ENCODE data around the gene MAP2K5.

Gene MAP2K5

GRCh38 chr15:67521783-67522568 lies 20.5 kb upstream of the MAP2K5 start:
- DNase-seq (ENCODE audit: low read depth in 2 of 2) = no peak

DNA sequence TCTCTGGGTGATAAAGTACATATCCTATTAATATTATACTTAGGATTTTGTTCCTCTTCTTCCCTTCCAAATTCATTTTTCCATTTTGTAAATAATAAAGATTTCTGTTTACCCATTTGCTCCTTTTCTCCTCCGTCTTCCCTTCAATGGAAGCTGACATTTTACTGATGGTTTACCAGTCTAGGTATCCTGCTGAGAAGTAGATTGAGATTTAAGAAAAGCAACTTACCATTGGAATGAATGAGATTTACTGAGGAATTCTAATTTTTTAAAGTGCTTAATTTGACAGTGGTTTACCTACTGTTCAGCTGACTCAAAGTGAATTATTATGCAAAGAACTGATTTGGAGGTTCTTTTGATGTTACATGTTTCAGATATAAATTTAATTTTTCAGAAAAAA lies 19.2 kb upstream of the MAP2K5 start:
- DNase-seq (ENCODE audit: low read depth in 2 of 2) = no peak

DNA sequence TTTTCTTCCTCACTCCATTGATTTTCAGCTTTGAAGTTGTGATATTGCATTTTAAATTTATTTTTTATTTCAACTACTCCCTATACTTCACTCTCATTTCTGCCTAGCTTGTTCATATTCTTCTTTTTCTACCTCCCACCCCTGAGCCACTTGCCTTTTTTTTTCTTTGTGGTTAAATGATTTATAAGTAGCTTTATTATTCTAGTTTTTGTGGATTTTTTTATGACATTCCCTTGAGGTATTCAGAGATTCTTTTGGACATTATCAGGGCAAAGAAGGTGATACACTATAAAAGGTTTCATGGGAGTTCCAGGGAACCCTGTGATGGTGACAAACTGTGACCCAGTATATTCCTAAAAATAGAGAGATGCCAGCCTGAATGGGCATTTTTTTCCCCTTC lies 18.3 kb upstream of the MAP2K5 start:
- no peak for DNase-seq (ENCODE audit: low read depth in 2 of 2)

DNA sequence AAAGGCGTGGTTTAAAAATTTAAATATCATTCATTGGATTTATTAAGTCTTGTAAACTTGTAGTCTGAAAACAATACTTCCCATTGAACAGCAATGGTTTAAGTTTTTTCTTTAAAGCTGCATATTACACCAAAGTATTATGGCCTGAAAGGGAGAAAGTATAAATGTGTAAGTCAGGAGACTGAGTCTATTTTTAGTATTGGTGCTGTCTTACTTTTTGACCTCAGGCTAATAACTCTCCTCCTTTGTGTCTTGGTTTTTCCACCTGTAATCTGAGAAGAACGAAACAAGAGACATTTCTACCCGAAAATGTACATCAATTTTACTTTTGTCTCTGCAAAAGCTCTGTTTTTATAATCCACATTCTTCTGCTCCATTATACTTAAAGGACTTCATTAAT lies 14.0 kb upstream of the MAP2K5 start:
- no peak for DNase-seq (ENCODE audit: low read depth in 2 of 2)

- no peak for DNase-seq (ENCODE audit: low read depth in 2 of 2)
These were observed 11.1 kb upstream of the MAP2K5 start for GRCh38 chr15:67531379-67531914.

- no peak for DNase-seq (ENCODE audit: low read depth in 2 of 2)
These were observed 8.6 kb upstream of the MAP2K5 start for GRCh38 chr15:67533873-67534272.

- no peak for DNase-seq (ENCODE audit: low read depth in 2 of 2)
These were observed 8.1 kb upstream of the MAP2K5 start for GRCh38 chr15:67534360-67534759.

DNA sequence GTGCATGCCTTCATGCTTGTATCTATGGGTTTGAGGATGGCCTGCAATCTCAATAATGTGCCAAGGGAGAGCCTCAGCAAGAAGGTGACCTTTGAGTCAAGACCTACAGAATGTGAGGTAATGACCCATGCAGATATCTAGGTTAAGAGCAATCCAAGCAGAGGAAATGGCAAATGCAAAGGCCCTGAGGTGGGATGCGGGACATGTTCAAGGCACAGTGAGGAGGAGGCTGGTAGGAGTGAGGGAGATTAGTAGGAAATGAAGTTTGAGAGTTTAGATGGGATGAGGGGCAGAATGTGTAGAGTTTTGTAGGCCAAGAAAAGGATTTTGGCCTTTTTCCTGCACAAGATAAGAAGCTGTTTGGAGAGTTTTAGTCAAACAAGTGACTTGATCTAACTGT lies 4.7 kb upstream of the MAP2K5 start:
- no peak for DNase-seq (ENCODE audit: low read depth in 2 of 2)

DNA sequence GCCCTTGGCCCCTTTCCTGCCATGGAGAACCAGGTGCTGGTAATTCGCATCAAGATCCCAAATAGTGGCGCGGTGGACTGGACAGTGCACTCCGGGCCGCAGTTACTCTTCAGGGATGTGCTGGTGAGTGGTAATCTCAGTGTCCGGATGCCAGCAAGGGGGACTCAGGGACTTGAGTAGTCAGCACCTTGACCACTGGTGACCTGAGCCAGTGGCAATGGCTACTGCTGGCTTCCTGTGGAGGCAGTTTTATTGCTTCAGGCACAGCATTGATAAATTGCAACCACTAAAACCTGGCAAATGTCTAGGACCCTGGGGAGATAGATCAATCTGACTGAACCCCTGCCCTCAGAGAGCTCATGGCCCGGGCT lies 830 bp downstream of the MAP2K5 start:
- DNase-seq (ENCODE audit: low read depth in 2 of 2) = no peak

DNA sequence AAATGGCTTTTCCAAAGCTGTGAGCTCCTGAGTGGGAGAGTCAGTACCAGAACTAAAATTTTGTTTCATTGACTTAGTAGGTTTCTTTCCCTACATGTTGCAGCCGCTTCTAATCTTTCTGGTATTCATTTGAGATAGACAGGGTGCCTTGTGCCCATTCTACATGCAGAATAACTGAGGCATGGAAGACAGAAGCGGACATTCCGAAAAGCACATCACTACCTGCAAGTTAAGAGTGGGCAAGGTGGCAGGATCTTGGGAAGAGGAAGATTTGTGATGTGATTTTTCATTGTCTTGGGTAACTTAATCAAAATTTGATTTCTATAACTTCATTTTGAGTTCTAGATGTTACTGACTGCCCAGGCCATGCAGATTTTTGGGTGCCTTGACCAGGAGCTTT lies 2.0 kb downstream of the MAP2K5 start:
- DNase-seq (ENCODE audit: low read depth in 2 of 2) = no peak

GRCh38 chr15:67545864-67546263 lies 3.4 kb downstream of the MAP2K5 start:
- DNase-seq (ENCODE audit: low read depth in 2 of 2) = no peak

GRCh38 chr15:67547064-67547463 lies 4.6 kb downstream of the MAP2K5 start:
- DNase-seq (ENCODE audit: low read depth in 2 of 2) = no peak

GRCh38 chr15:67547836-67548235 lies 5.3 kb downstream of the MAP2K5 start:
- no peak for DNase-seq (ENCODE audit: low read depth in 2 of 2)

DNA sequence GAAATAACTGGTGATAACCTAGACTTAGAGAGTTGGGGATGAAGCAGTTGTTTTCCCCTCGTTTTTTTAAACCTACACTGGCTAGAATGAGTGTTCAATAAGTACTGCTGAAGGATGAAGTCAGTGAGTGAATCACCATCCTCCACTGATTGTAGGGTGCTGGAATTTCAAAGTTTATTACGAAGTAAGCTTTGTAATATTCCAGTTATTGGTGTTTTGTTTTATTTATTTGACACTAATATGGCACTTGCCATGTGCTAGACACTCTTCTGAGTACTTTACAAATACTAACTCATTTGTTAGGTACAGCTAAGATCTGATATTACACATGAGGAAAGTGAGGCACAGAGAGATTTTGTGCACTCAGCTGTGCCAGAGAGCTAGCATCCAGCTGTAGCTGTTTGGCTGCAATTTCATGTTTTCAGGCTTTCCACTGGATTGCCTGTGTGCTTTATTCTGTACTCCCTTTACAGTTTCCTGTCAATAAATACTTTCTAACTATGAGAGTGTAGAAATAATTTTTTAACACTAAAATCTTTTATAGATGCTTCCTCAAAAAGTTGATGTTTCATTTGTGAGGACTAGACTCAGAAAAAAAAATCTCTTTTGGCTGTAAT lies 5.8 kb downstream of the MAP2K5 start:
- DNase-seq (ENCODE audit: low read depth in 2 of 2) = no peak

DNA sequence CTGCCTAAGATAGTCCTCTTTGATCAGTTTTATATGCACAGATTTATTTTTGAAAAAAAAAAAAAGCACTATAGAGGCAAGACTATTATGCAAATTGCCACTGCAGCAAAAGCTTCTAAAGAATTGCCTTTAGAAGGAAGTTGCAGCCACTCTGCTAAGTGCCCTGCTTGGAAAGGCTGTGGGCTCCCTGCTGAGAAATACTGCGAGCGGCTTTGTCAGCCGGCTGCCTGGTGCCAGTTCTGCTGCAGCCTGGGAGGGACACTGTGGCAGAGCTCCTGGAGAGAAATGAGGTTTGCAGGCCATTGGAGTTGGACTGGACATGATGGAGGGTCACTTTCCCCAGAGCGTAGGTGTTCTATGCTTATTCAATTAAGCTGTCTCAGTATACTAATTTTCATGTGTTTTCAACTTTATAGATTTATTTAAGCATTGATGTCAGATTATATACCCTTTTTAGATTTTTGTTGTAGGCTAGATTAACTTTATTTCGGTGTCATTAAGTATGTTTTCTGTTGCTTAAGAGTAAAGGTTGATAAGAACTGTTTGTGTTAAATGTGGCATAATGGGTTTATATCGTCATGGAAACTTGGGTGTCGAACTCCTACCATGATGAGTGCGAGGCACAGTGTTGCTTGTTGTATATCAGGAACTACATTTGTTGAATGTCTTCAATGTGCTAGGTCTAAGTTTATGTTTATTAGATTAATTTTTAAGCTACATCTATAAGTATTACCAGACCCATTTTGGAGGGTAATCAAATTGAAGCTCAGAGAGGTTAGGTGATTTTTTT lies 6.6 kb downstream of the MAP2K5 start:
- no peak for DNase-seq (ENCODE audit: low read depth in 2 of 2)

DNA sequence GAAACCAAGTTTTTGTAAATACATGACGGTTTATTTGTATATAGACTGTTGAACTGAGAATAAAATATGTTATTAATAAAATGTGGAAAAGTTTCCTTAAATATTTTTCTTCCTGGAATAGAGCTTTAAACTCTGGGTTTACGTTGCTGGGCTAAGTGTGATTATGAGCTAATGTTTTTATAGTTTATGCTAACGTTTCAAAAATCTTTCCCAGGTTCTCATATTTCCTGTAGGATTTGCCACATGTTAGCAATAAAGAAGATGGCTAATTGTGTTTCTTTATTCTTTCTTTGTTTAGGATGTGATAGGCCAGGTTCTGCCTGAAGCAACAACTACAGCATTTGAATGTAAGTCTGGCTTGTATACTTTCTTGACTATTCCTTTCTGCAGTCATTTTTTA lies 7.2 kb downstream of the MAP2K5 start:
- DNase-seq (ENCODE audit: low read depth in 2 of 2) = no peak

DNA sequence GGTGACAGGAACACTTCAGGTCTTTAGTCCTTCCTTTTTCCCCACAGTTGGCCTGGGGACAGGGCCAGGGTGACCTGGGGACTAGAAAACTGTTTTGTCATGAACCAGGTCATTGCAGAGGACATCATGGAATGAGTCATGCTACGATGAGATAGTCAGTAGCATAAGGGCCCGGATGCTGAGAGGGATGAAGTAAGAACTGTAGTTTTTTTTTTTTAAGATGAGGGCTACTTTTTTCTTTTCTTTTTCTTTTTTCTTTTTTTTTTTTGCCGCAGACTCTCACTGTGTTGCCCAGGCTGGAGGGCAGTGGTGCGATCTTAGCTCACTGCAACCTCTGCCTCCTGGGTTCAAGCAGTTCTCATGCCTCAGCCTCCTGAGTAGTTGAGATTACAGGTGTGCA lies 8.0 kb downstream of the MAP2K5 start:
- no peak for DNase-seq (ENCODE audit: low read depth in 2 of 2)

GRCh38 chr15:67551207-67551743 lies 8.8 kb downstream of the MAP2K5 start:
- DNase-seq (ENCODE audit: low read depth in 2 of 2) = no peak

DNA sequence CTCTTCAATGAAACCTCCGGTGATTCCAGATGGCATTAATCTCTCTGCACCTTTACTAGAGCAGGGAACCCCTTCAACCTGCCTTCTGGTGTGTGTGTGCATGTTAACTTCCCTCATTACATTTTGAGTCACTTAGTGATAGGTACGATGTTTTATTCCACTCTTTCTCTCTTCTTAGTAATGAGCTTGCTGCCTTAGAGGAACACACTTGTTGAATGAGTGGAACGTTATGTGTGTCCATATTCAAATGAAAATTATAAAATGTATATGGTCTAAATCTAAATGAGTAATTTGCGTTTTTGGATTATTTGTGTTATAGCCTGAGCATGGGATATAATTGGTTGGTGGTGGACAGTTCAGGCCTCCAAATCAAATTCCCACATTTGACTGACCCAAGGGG lies 12.1 kb downstream of the MAP2K5 start:
- no peak for DNase-seq (ENCODE audit: low read depth in 2 of 2)

DNA sequence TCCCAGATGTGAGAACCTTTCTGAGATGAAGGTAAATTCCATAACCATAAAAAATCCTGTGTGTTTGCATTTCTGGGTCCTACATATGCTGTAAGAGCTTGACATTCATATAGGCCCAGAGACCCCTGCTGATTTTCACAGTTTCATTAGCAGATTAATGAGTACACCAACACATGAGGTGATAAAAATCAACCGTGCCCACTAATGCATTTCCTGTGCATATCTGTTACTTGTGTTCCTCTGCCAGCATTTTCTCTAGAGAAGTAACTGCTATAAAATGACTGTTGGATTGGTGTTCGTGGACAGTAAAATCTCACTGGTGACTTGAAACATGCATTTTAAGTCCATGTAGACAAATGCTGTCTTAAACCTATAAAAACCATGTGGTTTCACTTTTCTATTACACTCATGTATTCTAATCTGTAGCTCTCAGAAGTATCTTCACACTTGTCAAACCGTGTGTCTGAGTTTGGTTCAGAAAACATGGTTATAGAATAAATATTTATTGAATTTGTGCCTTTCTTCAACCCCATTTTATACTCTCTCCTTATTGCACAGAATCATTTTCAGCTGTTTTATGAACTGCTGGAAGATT lies 14.6 kb downstream of the MAP2K5 start:
- DNase-seq (ENCODE audit: low read depth in 2 of 2) = no peak

- no peak for DNase-seq (ENCODE audit: low read depth in 2 of 2)
These were observed 16.0 kb downstream of the MAP2K5 start for GRCh38 chr15:67558502-67558901.

DNA sequence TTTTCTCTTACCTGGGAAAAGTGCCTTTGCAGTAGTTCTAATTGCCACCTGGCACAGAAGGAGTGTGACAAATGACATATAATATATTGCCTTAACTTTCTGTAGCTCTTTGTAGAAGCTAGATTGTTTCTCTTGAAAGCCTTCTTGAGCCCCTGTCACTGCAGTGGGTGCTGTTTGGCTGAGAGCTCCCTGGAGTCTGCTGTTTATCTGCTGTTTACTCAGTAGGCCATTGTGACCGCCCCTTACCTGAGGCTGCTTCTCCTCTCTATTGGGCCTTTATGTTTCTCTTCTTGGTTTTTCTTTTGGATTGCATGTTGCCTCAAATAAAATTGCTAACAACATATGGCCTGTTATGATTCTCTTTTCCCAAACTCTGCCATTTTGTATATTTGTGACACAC lies 16.7 kb downstream of the MAP2K5 start:
- no peak for DNase-seq (ENCODE audit: low read depth in 2 of 2)

Measured in stimulated activated CD8-positive, alpha-beta memory T cell treated with anti-CD3 and anti-CD28 coated beads, Interleukin-2, amount 100 ng/mL, for 1 hour (primary cell).